Gastroesophageal sphincter (tissue), 3 donors: ENCODE results near the gene TRAPPC4.

Source experiments
- CTCF ChIP-seq, 4 experiments: fragments of 200-600 bp in 2 of 4; fragments of 450-650 bp in 2 of 4; sonication (generic) in 1 of 4; IDR thresholded peaks; one replicate each; pipeline ENCODE4 v1.5.1; 2017 to 2019; ENCODE audit warnings: antibody characterized with exemption in 4 of 4, mild to moderate bottlenecking in 2 of 4, moderate library complexity in 2 of 4
- EP300 ChIP-seq: sonication (generic); formaldehyde crosslinking; IDR thresholded peaks from one replicate; pipeline ENCODE4 v1.6.1; 2017; ENCODE audit warnings: antibody characterized with exemption, mild to moderate bottlenecking
- POLR2AphosphoS5 ChIP-seq: sonication (generic); formaldehyde crosslinking; IDR thresholded peaks from one replicate; pipeline ENCODE4 v1.6.1; 2017; ENCODE audit warnings: antibody characterized with exemption

- TF ChIP-seq CTCF (IDR thresholded peaks at IDR 0.05) (no peak), POLR2AphosphoS5 (no peak), EP300 (no peak)
These were observed 30.5 kb downstream of the TRAPPC4 start for GRCh38 chr11:119049081-119049480.
